OCI-LY1 (cell line): ENCODE data around the gene SLC35D2.

Experiments
- CTCF ChIP-seq: fragments of 200-600 bp; sonication (generic), shearing (Covaris generic); IDR thresholded peaks from 2 replicates; pipeline ENCODE4 v1.5.1; 2017; ENCODE audit warnings: mild to moderate bottlenecking, antibody characterized with exemption, low read length, moderate library complexity, mixed read lengths
- EZH2 ChIP-seq: fragments of 200-600 bp; sonication (generic), shearing (Covaris generic); IDR thresholded peaks from 2 replicates; pipeline ENCODE4 v1.8.0; 2017; ENCODE audit warnings: borderline replicate concordance, mixed run types, mild to moderate bottlenecking, antibody characterized with exemption, low read length, moderate library complexity, mixed read lengths

- TF ChIP-seq CTCF (no peak), EZH2 (no peak)
Measured at GRCh38 chr9:96398582-96399324, 15.2 kb upstream of the SLC35D2 start.
